WTC11 (cell line): ENCODE data around the gene LHX3.

ENCODE experiments used
- ATF3 ChIP-seq: sonication (generic); formaldehyde crosslinking; conservative IDR thresholded peaks from 2 replicates; pipeline ENCODE4 v1.8.1; 2022; ENCODE audit warnings: mild to moderate bottlenecking, missing genetic modification reagents
- CTCF ChIP-seq: fragments of 200-600 bp; IDR thresholded peaks from 2 replicates; pipeline ENCODE4 v1.8.0; 2022; ENCODE audit warnings: antibody characterized with exemption
- FOXP1 ChIP-seq: sonication (generic); formaldehyde crosslinking; IDR thresholded peaks from 2 replicates; pipeline ENCODE4 v1.8.0; 2022; ENCODE audit warnings: missing genetic modification reagents, mild to moderate bottlenecking, moderate library complexity, borderline replicate concordance
- KAT7 ChIP-seq: sonication (generic); formaldehyde crosslinking; IDR thresholded peaks from 2 replicates; pipeline ENCODE4 v1.8.1; 2023; ENCODE audit warnings: missing genetic modification reagents, mild to moderate bottlenecking, borderline replicate concordance
- NFE2L1 ChIP-seq: sonication (generic); formaldehyde crosslinking; IDR thresholded peaks from 2 replicates; pipeline ENCODE4 v1.8.1; 2023; ENCODE audit warnings: missing genetic modification reagents
- SP1 ChIP-seq: sonication (generic); formaldehyde crosslinking; conservative IDR thresholded peaks from 2 replicates; pipeline ENCODE4 v1.8.1; 2022; ENCODE audit warnings: missing genetic modification reagents
- ZNF138 ChIP-seq: sonication (generic); formaldehyde crosslinking; conservative IDR thresholded peaks from 2 replicates; pipeline ENCODE4 v1.8.1; 2022; ENCODE audit warnings: mild to moderate bottlenecking, moderate library complexity, missing genetic modification reagents
- ZNF416 ChIP-seq: fragments of 250-450 bp; sonication (Bioruptor Pico); IDR thresholded peaks from 2 replicates; pipeline ENCODE4 v1.9.0; 2021; ENCODE audit warnings: mild to moderate bottlenecking, inconsistent platforms

GRCh38 chr9:136209786-136210185, 4.9 kb upstream of the LHX3 start:
- TF ChIP-seq CTCF (no peak), KAT7 (CRISPR knock-in tag) (no peak), NFE2L1 (CRISPR knock-in tag) (no peak), ZNF416 (CRISPR knock-in tag) (no peak), FOXP1 (CRISPR knock-in tag) (no peak), ATF3 (CRISPR knock-in tag) (no peak), ZNF138 (CRISPR knock-in tag) (no peak), SP1 (CRISPR knock-in tag) (no peak)
